Dermis blood vessel endothelial cell (primary cell): ENCODE data around the gene TICRR. TPM values are rescaled to one million over a fixed set of nuclear protein-coding genes. Genes with fewer than 3 reads are reported as not detected.

Experiments
- DNase-seq: peaks from one replicate; pipeline ENCODE4 v3.0.0; 2010
- total RNA-seq: library from RNA; depleted of rRNA; stranded (reverse); fragments of >200 nt; gene quantifications from 2 replicates; pipeline ENCODE4 v1.2.3, GENCODE V29; 2014

The TICRR gene
- total RNA-seq, 1 donor from 2014 or later: 2.2 TPM

DNA sequence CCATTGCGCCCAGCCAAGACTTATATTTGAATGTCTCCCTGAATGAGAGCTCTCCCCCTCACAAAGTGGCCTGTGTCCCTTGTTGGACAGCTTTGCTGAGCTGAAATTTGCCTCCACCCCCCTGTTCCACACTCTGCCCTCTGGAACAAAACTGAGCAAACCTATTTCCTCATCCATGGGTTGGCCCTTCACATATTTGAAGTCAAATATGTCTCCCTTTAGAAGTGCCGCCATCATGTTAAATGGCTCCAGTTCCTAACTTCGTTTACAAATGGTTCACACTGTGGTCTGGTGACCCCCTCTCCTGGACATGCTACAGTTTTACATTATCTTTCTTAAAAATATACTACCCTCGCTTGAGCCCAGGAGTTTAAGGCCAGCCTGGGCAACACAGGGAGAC, 99.3 kb downstream of the TICRR start:
- DNase-seq: no peak

DNA sequence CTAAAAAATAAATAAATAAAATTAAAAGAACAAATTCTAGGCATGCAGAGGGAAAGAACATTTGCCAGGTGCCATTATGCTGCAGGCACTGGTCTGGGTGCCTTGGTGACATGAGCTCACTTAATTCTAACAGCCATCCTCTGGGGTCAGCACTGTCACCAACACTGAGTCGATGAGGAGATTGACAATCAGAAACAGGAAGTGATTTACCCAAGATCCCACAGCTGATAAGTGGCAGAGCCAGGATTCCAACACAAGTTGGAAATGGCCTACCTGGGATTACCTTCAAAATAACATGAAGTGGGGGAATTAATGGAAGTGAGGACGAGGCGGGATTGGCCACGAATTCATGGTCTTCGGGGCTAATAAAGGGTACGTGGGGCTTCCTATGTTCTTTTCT, 100.3 kb downstream of the TICRR start:
- DNase-seq: no peak

DNA sequence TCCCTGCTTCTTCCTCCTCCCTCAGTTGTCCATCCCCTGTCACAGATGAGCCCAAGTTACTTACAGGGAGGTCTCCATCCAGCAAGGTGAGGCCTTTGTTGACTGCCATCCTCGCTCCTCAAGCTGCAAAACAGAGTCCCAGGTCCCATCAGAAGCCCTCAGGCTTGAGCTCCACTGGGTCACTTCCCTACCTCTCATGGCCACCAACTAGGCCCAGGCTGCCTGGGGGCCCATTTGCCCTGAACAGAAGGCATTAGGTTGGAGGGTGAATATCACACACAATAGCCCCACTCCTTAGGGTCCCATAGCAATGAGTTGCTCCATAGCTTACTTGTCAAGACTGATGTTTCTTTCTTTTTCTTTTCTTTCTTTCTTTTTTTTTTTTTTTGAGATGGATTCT, 102.1 kb downstream of the TICRR start:
- DNase-seq: no peak

Other genes starting within 250 kb of the TICRR start
- 112 and 114 TPM in 2 replicates for gene POLG, start 240.6 kb upstream of the TICRR start, total RNA-seq
- gene RHCG, start 78.9 kb upstream of the TICRR start, total RNA-seq: not detected in 2 replicates
- gene KIF7, start 80.0 kb downstream of the TICRR start, total RNA-seq: 0.85 and 1.2 TPM in 2 replicates
- gene PLIN1, start 103.9 kb downstream of the TICRR start, total RNA-seq: under 0.01 TPM in 1 of 2 replicates, not detected in the other
- 3.1 and 6.5 TPM in 2 replicates for gene PEX11A, start 115.3 kb downstream of the TICRR start, total RNA-seq
- not detected in 2 replicates for gene WDR93, start 115.3 kb downstream of the TICRR start, total RNA-seq
- 0.14 and 0.34 TPM in 2 replicates for gene MESP1, start 175.8 kb downstream of the TICRR start, total RNA-seq
- 0.28 TPM in 1 of 2 replicates, not detected in the other for gene MESP2, start 200.9 kb downstream of the TICRR start, total RNA-seq
- 4.1 and 6.8 TPM in 2 replicates for gene ANPEP, start 239.4 kb downstream of the TICRR start, total RNA-seq